ENCODE data around the gene TBC1D16.

TBC1D16 gene

DNA sequence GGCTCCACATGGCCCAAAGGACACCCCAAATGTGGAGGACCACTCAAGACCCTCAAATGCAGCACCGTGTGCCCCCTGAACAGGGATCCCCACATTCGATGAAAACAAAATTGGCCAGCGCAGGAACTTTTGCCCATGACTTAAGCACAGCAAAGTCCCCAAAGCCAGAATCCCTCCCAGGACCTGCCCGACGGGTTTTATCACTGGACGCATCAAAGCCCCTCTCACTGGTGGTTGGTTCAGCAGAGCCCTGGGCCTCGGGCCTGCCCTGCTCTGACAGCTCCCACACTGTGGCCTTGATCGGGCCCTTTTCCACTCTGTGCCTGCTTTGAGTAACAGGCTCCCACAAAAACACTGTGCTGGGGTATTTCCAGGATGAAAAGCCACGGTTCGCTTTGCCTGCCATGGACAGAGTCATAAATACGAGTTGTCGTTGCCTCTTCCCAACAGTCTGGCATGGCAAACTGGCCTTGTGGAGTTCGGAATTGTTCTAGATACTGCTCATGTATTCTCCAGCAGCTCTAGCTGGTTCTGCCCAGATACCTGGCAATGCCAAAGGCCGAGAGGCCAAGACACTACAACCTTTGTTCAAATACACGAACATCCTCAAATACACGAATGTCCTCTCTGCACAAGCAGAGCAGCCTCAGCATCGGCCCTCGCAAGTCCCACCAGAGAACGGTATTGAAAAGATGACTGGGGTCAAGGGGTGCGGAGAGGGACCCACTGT is 46.4 kb downstream of the TBC1D16 start:
- DNase-seq (ENCODE audit: low read depth, low spot score): no peak

DNA sequence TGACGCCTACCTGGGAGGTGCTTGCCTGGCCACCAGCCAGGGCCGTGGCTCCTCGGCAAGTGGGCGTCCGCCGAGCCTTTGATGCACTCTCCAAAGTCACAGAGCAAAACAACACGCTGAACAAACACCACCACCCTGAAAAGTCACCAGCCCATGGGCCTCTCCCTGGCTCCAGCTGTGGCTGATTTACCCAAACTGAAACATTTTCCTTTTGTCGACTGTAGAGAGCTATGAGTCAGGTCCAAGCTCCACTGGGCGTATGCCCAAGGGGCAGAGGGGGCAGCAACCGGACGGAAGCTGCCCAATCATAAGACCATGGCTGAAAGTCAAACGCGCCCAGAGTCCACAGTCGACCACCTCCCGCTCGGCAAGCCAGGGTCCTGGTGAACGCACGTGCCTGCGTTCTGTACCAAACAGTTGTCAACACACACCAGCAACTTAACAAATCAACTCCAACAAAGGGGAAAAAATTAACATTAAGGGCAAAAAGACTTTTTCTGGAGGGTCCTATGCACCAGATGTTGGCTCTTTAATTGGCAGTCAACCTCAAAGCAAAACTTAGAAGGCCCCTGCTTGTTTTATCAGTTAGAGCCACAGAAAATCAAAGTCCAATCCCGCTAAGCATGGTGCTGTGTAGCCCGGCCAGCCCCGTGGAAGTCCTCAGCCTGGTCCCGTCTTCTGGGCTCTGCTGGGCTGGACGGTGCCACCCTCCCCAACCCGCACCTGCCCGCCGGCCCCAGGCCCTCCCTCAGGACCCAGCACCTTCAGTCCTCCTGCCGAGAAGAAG is 47.3 kb downstream of the TBC1D16 start:
- DNase-seq (ENCODE audit: low read depth, low spot score): no peak

DNA sequence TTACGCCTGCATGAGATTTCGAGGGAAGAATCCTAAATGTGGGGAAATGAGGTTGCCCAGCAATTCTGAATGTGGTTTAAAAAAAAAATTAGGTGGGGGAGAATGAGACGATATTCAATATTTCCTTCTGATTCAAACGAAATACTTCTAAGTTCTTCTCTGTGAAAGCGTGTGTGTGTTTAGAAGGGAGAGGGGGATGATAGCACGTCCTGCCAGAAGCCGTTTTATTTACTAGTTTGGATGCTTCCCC is 47.8 kb downstream of the TBC1D16 start:
- DNase-seq (ENCODE audit: low read depth, low spot score): no peak

DNA sequence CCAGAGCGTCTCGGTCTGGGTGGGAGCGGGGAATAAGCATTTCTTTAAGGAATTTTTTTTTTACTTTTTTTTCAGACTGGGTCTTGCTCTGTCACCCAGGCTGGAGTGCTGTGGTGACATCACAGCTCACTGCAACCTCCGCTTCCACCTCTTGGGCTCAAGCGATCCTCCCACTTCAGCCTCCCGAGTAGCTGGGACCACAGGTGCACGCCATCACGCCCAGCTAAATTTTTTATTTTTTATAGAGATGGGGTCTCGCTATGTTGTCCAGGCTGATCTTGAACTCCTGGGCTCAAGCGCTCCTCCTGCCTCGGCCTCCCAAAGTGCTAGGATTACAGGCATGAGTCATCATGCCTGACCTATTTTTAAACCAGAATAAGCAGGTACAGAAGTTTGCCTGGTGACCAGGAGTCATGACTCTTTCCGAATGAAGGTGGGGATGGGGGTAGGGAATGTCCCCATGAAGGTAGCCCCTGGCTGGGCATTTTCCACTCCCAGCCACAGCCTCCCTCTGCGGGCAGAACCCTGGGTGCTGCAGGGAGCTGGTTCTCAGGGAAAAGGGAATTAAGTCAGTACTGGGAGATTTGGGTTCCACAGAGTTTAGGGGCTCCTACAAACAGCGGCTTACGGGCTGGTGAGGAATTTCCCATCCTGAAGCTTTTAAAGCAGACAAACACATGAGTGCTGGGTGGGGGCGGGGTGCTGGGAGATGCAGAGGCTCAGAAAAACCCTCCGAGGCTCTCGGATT is 48.3 kb downstream of the TBC1D16 start:
- DNase-seq (ENCODE audit: low read depth, low spot score): no peak

DNA sequence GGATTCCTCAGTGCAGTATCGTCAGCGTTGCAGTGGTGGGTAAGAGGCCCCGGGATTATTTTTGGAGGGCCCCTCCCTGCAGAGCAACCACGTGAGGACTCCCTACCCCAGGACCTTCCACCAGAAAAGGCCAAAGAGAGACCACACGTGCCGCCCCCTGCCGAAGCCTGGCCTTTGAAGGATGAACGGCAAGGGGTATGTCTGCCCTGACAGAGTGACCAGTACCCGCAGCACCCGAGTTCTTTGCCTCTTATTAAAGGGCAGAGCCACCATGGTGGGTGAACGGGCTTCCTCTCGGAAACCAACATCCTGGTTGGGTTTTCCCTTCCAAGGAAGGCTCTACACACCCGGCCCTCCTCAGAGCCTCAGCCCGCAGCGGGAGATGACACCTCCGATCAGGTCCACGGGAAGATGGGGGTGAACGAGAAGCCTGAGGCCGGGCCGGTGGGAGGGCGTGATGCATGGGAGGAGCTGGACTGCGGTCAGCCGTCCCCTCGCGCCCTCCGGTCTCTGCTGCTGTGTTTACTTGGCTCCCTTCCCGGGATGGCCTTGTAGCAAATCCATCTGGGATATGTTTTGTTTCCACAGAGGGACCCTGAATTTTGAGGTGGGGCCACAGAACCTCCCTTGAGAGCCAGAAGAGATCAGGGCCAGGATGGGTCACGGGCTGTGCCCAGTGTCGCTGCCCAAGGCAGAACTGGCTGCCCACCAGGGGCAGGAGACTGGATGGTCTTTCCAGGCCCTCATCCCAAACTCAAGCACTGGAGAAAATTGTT is 49.1 kb downstream of the TBC1D16 start:
- DNase-seq (ENCODE audit: low read depth, low spot score): no peak

DNA sequence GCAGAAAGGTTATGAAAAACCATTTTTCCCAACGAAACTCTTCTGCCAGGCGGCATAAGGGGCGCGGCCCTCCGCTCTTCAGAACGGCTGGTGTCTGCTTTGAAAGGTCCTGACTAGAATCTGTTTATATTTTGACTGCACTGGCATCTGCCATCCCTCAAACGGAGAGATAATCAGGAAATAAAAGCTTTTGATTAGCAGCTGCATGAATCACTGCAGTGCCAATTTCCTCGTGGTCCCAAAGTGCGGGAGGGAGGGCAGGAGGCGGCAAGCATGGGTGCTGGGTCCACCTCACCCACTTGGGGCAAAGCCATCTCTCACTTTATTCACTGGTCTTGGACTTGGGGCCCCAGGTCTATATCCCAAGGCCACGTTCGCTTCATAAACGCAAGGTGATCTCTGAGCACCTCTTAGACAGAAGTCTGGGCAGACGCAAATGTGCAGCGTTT is 49.7 kb downstream of the TBC1D16 start:
- DNase-seq (ENCODE audit: low read depth, low spot score): no peak

DNA sequence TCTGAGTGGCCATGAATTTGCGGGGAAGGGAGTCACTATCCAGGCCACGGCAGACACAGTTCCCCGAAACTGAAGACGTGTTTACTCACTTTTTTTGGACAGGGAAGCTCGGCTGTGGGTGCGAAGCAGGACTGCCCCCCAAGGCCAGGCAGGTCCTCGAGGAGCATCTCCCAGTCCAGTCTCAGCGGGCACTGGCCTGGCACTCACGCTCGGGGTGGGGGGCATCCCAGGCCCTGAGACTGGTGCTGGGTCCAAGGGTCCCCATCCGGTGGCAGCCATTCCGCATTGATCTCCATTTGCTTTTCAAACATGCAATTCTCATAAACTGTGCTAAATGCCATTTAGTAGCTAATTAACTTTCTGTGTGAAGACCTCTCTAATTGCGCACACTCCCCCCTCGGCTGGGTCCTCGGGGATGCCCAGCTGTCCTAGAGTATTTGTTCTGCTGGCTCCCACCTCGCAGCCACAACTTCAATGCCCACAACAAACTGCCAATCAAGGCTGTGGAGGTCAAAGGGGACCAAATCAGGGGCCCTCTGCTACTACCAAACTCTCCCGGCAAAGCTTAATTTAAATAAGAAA is 50.2 kb downstream of the TBC1D16 start:
- no peak for DNase-seq (ENCODE audit: low read depth, low spot score)

DNA sequence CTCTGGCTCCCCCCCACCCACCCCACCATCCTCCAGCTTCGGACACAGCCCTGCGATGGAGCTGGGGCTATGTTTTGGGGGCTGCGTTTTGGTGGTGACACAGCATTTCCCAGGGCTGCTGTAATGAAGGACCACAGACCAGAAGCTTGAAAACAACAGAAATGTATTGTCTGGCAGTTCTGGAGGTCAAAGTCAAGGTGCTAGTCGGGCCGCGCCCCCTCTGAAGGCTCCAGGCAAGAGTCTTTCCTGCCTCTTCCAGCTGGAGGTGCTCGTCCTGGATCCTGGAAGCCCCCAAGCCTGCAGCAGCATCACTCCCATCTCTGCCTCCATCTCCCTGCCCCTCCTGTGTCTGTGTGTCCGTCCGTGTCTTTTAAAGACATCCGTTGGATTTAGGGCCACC is 50.8 kb downstream of the TBC1D16 start:
- no peak for DNase-seq (ENCODE audit: low read depth, low spot score)

DNA sequence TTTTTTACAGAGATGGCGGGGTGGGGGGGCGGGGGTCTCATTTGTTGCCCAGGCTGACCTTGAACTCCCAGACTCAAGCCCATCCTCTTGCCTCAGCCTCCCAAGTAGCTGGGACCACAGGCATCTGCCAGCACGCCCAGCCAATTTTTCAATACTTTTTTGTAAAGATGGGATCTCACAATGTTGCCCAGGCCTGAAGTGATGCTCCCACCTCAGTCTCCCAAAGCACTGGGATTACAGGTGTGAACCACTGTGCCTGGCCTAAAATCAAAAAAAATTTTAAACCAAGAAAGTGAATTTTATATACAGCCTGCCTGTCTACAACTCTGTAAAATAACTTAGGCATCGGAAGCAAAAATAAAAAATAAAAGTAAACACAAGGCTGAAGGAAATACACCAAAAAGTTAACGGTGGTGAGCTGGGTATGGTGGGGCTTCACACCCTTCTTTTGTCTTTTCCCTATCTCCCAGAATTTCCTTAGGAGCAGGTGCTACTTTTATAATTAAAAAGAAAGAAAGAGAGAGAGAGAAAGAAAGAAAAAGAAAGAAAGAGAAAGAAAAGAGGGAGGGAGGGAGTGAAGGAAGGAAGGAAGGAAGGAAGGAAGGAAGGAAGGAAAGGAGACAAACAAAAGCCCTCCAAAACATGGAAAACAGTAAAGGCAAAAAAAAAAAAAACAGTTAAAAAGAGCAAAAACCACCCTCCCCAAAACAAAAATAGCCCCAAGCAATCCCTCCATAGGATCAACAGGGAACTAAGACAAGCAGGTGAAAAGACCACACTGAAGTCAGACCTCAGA is 51.4 kb downstream of the TBC1D16 start:
- no peak for DNase-seq (ENCODE audit: low read depth, low spot score)

DNA sequence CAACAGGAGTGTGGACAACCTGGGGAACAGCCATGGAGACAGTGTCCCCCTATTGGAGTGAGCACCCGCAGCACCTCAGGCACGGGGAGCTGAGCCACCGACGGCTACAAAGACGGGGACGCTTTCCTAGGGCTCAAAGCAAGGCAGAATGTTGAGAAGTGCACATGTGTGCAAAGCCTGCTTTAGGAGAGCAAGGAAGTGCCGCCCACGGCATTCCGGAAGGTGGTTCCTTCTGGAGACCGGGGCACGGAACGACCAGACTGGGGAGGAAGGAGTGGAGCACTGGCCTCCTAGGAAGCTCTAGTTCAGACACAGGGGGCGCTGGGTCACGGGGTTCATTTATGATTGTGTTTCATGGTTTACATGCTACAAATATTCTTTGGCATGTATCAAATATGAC is 52.2 kb downstream of the TBC1D16 start:
- no peak for DNase-seq (ENCODE audit: low read depth, low spot score)

DNA sequence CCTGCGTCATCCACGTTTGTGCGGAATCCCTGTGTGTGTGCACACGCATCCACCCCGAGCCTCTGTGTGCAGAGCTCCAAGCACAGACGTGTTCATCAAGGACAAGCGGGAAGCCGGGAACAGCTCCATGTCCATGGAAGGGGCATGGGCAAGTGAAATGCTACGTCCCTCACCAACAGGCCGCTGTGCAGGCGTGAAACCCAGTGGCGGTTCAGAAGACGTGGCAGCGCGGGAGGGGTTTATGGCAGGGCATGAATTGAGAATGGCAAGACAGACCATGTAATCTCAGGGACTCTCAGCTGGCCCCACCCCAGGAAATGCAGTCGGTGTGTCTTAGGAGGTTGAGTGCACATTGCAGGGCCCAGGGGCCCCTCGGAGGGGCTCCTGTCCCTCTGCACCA is 52.7 kb downstream of the TBC1D16 start:
- DNase-seq (ENCODE audit: low read depth, low spot score): no peak

DNA sequence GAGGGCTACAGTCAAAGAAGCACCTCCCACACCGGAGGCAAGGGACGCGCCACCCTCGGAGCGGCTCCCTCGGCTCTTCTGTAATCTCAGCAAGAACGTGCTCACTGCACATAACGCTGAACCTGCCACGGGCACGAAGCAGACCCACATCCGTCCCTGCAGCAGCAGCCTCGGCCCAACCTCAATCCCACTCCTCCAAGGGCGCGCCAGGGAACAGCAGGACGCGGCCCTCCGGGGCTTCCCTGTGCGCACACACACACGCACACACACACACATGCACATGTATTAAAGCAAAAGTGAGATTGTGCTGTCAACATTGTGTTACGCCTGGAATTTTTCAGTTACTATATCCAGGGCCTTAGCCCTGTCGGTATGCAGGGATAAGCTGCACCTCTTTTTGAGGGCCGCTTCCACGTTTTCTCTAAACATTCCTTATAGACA is 54.0 kb downstream of the TBC1D16 start:
- no peak for DNase-seq (ENCODE audit: low read depth, low spot score)

DNA sequence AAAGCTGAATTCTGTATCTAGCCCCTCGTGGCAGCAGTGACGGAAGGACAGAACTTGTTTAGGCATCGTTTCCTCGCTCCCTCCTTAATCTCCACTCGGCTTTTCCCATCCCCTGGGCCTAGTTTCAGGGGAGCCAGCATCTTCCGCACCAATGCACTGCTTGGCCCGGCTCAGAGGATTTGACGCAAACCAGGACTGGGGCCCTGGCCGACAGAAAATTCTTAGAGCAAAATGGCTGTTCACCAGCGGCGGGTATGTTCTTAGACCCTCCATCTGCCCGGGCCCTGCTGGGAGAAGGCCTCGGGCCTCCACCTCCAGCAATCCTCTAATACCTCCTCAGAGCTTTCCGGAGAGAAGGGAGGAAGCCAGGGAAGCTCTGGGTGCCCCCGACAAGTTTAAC is 54.6 kb downstream of the TBC1D16 start:
- DNase-seq (ENCODE audit: low read depth, low spot score): no peak

DNA sequence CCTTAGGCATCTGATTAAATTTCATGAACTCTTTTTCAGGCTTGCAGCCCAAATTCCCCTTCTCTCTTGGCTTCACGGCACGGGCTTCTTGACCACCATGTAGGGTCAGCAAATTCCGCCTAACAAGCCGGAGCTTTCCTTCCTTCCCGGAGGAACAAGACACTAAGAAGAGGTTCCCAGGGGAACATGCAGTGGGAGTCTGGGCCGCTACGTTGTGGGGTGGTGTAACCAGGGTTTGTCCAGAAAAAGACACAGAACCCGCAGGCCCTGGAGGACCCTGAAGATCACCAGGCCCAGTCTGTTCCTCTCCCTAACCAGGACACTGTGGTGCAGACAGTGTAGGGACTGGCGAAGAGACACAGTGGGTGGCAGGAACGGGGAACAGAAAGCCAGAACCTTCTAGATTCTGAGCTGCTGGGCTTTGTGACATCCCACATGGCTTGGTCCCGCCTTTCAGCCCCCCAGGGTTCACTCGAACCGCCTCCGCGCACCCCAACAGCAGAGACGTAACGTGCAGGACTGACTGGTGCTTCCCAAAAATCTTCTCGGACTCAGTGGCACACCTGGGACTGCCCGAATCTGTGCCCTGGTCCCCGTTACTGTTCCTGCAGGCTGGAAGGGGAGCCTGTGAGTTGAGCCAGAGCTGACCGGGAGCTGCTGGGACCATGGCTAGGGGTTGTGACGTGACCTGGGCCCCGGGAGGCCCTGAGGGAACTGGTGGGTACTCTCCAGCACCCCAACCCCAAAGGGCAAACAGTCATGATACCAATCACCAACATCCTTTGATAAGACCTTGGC is 55.2 kb downstream of the TBC1D16 start:
- no peak for DNase-seq (ENCODE audit: low read depth, low spot score)

DNA sequence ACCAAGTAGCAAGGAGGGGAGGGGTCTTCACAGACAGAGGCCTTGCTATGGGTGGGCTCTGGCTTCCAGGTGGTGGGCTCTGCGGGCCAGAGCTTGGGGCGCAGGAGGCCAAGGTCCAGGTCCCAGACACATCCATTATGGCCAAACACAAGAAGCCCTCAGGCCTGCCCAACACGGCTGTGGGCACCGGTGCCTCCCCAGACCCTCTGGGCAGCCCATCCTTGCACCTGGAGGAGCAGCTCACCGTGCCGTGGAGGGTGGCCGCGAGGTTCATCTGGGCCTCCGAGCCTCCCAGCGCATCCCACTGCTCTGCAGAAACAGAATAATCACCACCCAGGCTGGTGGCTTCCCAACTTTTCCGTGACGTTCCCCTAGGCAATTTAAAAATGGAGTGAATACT is 55.9 kb downstream of the TBC1D16 start:
- DNase-seq (ENCODE audit: low read depth, low spot score): no peak

DNA sequence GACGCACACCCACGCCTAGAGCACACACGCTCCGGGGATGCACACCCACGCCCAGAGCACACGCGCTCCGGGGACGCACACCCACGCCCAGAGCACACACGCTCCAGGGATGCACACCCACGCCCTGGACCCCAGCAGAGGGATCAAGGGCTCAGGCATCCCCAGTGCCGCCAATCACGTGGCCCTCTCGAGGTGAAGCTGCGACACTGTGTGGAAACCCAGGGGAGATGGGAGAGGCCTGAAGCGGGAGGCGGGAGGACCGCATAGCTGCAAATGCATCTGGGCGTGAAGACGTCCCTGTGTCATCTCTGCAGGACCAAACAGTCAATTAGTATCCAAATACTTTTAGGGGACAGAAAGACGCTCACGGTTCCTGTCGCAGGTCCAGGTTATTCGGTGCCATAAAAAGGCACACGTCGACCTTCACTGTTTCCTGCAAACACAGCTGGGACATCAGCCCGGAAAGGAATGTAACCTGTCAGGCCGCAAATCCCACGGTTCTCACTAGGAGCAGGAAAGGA is 56.4 kb downstream of the TBC1D16 start:
- DNase-seq (ENCODE audit: low read depth, low spot score): no peak

DNA sequence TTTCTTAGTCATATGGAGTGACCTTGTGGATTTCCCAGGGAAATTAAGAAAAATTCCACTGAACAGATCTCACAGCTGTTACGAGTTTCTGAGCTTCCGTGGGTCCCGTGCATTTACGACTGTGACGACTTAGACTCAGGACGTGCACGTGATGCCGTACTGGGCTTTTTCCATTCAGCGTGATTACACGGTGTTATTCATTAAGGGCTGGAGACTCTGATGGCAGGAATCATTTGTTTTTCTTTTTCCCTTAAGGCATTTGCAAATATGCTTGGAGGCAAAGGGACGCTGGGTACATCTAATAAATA is 57.2 kb downstream of the TBC1D16 start:
- DNase-seq (ENCODE audit: low read depth, low spot score): no peak

DNA sequence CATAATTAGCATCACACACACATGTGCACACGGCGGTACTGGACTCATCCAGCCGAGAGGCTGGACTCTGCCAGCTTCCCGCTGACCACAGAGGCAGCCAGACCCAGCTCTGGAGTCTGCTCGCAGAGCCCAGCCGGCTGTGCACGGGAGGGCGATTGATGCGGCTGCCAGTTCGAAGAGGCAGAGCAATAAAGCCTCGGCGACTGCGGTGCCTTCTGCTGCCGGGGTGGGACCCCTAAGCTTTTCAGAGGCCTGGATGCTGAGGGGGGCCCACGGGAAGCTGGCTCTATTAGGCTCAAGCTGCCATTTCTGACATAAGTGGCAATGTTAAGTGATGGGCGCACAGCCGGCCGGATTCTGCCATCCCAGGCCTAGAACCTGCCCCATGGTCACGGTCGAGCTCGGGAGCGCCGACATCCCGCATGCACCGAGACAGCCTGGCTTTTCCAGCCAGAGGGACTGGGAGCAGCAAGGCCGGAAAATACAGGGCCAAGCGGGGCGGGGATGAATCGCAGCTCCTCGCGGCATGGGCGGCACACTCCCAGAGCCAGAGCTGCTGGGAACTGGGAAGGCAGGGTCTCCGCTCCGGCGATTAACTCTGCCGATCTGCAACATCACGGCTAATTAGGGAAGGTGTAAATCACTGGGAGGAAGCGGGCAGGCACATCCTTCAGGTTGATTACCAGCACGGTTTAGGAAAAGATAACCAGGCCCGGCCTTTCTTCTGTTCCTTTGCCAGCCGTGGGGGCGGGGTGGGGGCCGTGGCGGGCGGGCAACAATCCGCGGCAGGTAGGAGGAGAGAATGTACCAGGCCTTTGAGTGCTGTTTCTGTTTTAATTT is 57.7 kb downstream of the TBC1D16 start:
- DNase-seq (ENCODE audit: low read depth, low spot score): no peak

DNA sequence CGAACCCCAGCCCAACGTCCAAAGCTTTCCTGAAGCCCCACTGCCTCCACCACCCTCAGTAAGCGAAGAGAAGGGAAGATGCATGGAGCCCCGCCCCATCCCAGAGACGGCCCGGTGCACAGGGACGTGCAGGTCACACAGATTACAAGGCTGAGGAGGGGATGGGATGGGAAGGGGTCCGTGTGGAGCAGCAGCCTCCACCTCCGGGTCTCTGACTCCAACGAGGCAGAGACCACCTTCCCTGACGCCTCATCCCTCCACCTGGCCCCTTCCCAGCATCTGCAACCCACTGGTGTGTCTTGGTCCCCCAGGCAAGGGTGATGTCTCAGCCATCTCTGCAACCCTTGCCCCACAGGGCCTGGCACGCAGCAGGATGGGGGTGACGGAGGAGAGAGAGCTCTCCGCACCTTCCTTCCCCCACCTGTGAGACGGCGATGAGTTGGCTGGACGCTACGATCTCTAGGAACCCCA is 58.5 kb downstream of the TBC1D16 start:
- DNase-seq (ENCODE audit: low read depth, low spot score): no peak
